GM13976 (cell line): ENCODE results near the gene DPH3.

Experiments
- DNase-seq: peaks from one replicate; pipeline ENCODE4 v3.0.0; 2012; ENCODE audit warnings: low spot score
- CTCF ChIP-seq: IDR thresholded peaks from 2 replicates; pipeline ENCODE4 v1.5.1; 2012; ENCODE audit warnings: borderline replicate concordance, mild to moderate bottlenecking; ENCODE audit not compliant: insufficient read depth; ENCODE audit errors: extremely low read depth, missing control alignments, control extremely low read depth
- in situ Hi-C: fragments of 300-500 bp; cut with MboI; formaldehyde crosslinking; loops from one replicate; pipeline ENCODE4 v1.12.0; 2022; ENCODE audit warnings: low sequenced_read_pairs, mixed read lengths, inconsistent platforms; ENCODE audit not compliant: unreplicated experiment

Gene DPH3

GRCh38 chr3:16294844-16295243 lies 30.1 kb upstream of the DPH3 start:
- in situ Hi-C loops, result loop anchor here (25.0 kb wide), 1 partner anchor 917 kb away; no protein-coding TSS in a partner anchor
- DNase-seq, result no peak
- TF ChIP-seq CTCF, result no peak

- DNase-seq, result no peak
- in situ Hi-C loops, result loop anchor here (25.0 kb wide), 1 partner anchor 921 kb away; no protein-coding TSS in a partner anchor
- no peak for TF ChIP-seq CTCF
These were observed 26.1 kb upstream of the DPH3 start for GRCh38 chr3:16290827-16291196.

- TF ChIP-seq CTCF, result peak; percentile 72
- in situ Hi-C loops, result loop anchor here (25.0 kb wide), 1 partner anchor 922 kb away; no protein-coding TSS in a partner anchor
- DNase-seq, result peak; percentile 24
These were observed 25.5 kb upstream of the DPH3 start for GRCh38 chr3:16290007-16290826.

- in situ Hi-C loops, result loop anchor here (25.0 kb wide), 1 partner anchor 923 kb away; no protein-coding TSS in a partner anchor
- DNase-seq, result no peak
- no peak for TF ChIP-seq CTCF
These were observed 24.6 kb upstream of the DPH3 start for GRCh38 chr3:16289144-16289889.

- TF ChIP-seq CTCF, result no peak
- DNase-seq, result no peak
- in situ Hi-C loops, result loop anchor here (25.0 kb wide), 1 partner anchor 924 kb away; no protein-coding TSS in a partner anchor
These were observed 23.9 kb upstream of the DPH3 start for GRCh38 chr3:16288664-16289063.

- in situ Hi-C loops, result loop anchor here (25.0 kb wide), 1 partner anchor 925 kb away; no protein-coding TSS in a partner anchor
- TF ChIP-seq CTCF, result no peak
- no peak for DNase-seq
These were observed 22.2 kb upstream of the DPH3 start for GRCh38 chr3:16286751-16287543.
